Hepatocyte (in vitro differentiated cells): ENCODE data around the gene LEO1. TPM values are rescaled to one million over a fixed set of nuclear protein-coding genes. Genes with fewer than 3 reads are reported as not detected.

Experiments used
- DNase-seq: peaks from one replicate; pipeline ENCODE4 v3.0.0-alpha.2; 2016; ENCODE audit warnings: low spot score
- H2AFZ ChIP-seq: fragments of 200-600 bp; sonication (generic); 2 replicates; pipeline ENCODE4 v1.6.0; 2016; ENCODE audit warnings: antibody characterized with exemption, mild to moderate bottlenecking
- H3K27ac ChIP-seq: fragments of 200-600 bp; sonication (generic); 2 replicates; pipeline ENCODE4 v1.5.1; 2016; ENCODE audit warnings: mild to moderate bottlenecking
- H3K27me3 ChIP-seq: fragments of 200-600 bp; sonication (generic); 2 replicates; pipeline ENCODE4 v1.6.1; 2016
- H3K36me3 ChIP-seq: fragments of 200-600 bp; sonication (generic); replicated peaks from 2 replicates; pipeline ENCODE4 v1.5.1; 2016; ENCODE audit warnings: low read depth; ENCODE audit not compliant: insufficient read depth
- H3K4me1 ChIP-seq: fragments of 200-600 bp; sonication (generic); 2 replicates; pipeline ENCODE4 v1.5.1; 2016; ENCODE audit warnings: mild to moderate bottlenecking, moderate library complexity; ENCODE audit not compliant: insufficient read depth
- H3K4me2 ChIP-seq: fragments of 200-600 bp; sonication (generic); 2 replicates; pipeline ENCODE4 v1.6.0; 2016
- H3K4me3 ChIP-seq: fragments of 200-600 bp; sonication (generic); 2 replicates; pipeline ENCODE4 v1.5.1; 2016; ENCODE audit warnings: mild to moderate bottlenecking
- H3K79me2 ChIP-seq: fragments of 200-600 bp; sonication (generic); 2 replicates; pipeline ENCODE4 v1.6.0; 2017; ENCODE audit warnings: mild to moderate bottlenecking
- H3K9me2 ChIP-seq: fragments of 200-600 bp; sonication (generic); replicated peaks from 2 replicates; pipeline ENCODE4 v1.6.0; 2017; ENCODE audit warnings: mild to moderate bottlenecking; ENCODE audit not compliant: insufficient read depth
- H3K9me3 ChIP-seq: fragments of 200-600 bp; sonication (generic); 2 replicates; pipeline ENCODE4 v1.5.1; 2016; ENCODE audit warnings: low read depth, mild to moderate bottlenecking
- H4K20me1 ChIP-seq: fragments of 200-600 bp; sonication (generic); 2 replicates; pipeline ENCODE4 v1.6.0; 2016; ENCODE audit warnings: mild to moderate bottlenecking; ENCODE audit not compliant: insufficient read depth, poor library complexity, severe bottlenecking
- CTCF ChIP-seq: fragments of 200-600 bp; sonication (generic); IDR thresholded peaks from 2 replicates; pipeline ENCODE4 v1.5.1; 2016; ENCODE audit warnings: antibody characterized with exemption, mild to moderate bottlenecking; ENCODE audit not compliant: poor library complexity
- EZH2 ChIP-seq: fragments of 200-600 bp; sonication (generic); IDR thresholded peaks from 2 replicates; pipeline ENCODE4 v1.6.1; 2016; ENCODE audit warnings: antibody characterized with exemption, mild to moderate bottlenecking, borderline replicate concordance
- EZH2phosphoT487 ChIP-seq: fragments of 200-600 bp; sonication (generic); IDR thresholded peaks from one replicate; pipeline ENCODE4 v1.6.1; 2018; ENCODE audit warnings: antibody characterized with exemption, mild to moderate bottlenecking, low read depth, moderate library complexity; ENCODE audit not compliant: unreplicated experiment, severe bottlenecking
- WGBS: methylation state at CpG from one replicate; pipeline ENCODE4 v1.1.6; 2016; ENCODE audit warnings: low lambda C conversion rate; ENCODE audit errors: missing lambda C conversion rate; 5-methylcytosine and 5-hydroxymethylcytosine counted together
- polyA plus RNA-seq: library from polyadenylated mRNA; unstranded; fragments of >200 nt; fragmentation: Nextera tagmentation; extraction: Ambion mirVana; gene quantifications from 2 replicates; pipeline ENCODE4 v1.2.1, GENCODE V29; 2016
- total RNA-seq: library from RNA; depleted of rRNA; stranded (reverse); fragments of >200 nt; gene quantifications from 2 replicates; pipeline ENCODE4 v1.2.3, GENCODE V29; 2014

Gene LEO1
- total and polyA plus RNA-seq, 2 experiments from 2014 or later = 23.9 to 26.2 TPM

DNA sequence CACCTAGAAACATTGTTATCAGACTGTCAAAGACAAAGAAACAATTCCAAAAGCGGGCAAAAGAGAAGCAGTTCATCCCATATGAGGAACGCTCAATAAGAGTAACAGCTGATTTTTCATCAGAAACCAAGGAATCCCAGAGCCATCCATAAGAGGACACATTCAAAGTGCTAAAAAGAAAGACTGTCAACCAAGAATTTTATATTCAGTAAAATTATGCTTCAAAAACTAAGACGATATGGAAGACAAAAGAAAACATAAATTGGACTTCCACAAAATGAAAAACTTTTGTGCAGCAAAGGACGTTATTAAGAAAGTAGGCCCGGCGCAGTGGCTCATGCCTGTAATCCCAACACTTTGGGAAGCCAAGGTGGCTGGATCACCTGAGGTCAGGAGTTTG is 4.0 kb downstream of the LEO1 start:
- DNase-seq = no peak
- WGBS = 92% methylated on average over 6 of the region's 6 CpGs
- Histone ChIP-seq H3K4me1 (peaks cover 13% of the 10 kb centered on the region), H3K9me2 (no peaks in the 10 kb centered on the region), H3K36me3 (no peaks in the 10 kb centered on the region), H3K9me3 (no peaks in the 10 kb centered on the region), H3K4me2 (no peak overlapping the region), H4K20me1 (no peaks in the 10 kb centered on the region), H2AFZ (no peak overlapping the region), H3K4me3 (no peak overlapping the region), H3K79me2 (peaks cover 77% of the 10 kb centered on the region), H3K27ac (no peak overlapping the region), H3K27me3 (no peaks in the 10 kb centered on the region)
- no peak for TF ChIP-seq EZH2phosphoT487
- no peak for TF ChIP-seq EZH2
- TF ChIP-seq CTCF = no peak

GRCh38 chr15:51966192-51966591 is 5.4 kb downstream of the LEO1 start:
- Histone ChIP-seq H3K4me2 (no peak overlapping the region), H3K4me1 (peaks cover 9% of the 10 kb centered on the region), H4K20me1 (no peaks in the 10 kb centered on the region), H3K4me3 (no peak overlapping the region), H3K9me2 (no peaks in the 10 kb centered on the region), H2AFZ (no peak overlapping the region), H3K9me3 (no peaks in the 10 kb centered on the region), H3K27me3 (no peaks in the 10 kb centered on the region), H3K27ac (no peak overlapping the region), H3K36me3 (no peaks in the 10 kb centered on the region), H3K79me2 (peaks cover 72% of the 10 kb centered on the region)
- 96% methylated on average over 4 of the region's 4 CpGs for WGBS
- TF ChIP-seq EZH2phosphoT487 (no peak), CTCF (no peak), EZH2 (no peak)
- DNase-seq = no peak

DNA sequence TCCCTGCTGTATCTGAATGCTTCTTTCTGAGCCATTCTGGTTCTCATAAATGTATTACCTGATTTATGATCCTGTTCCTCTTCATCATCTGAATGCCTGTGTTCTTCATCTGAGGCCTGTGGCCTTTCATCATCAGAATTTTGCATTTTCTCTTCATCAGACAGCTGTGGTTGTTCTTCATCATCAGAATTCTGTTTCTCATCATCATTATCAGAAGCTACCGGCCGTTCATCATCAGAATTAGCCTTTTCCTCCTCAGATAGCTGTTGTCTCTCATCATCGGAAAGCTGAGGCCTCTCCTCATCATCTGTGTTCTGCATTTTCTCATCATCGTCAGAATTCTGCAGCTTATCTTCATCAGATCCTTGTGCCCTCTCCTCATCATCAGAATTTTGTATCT is 5.9 kb downstream of the LEO1 start:
- Histone ChIP-seq H4K20me1 (no peaks in the 10 kb centered on the region), H3K27me3 (no peaks in the 10 kb centered on the region), H2AFZ (no peak overlapping the region), H3K4me3 (no peak overlapping the region), H3K36me3 (no peaks in the 10 kb centered on the region), H3K79me2 (peaks cover 67% of the 10 kb centered on the region), H3K27ac (no peak overlapping the region), H3K4me1 (peaks cover 7% of the 10 kb centered on the region), H3K9me2 (no peaks in the 10 kb centered on the region), H3K9me3 (no peaks in the 10 kb centered on the region), H3K4me2 (no peak overlapping the region)
- TF ChIP-seq EZH2phosphoT487 (no peak), CTCF (no peak), EZH2 (no peak)
- no peak for DNase-seq
- 89% methylated on average over 4 of the region's 4 CpGs for WGBS

DNA sequence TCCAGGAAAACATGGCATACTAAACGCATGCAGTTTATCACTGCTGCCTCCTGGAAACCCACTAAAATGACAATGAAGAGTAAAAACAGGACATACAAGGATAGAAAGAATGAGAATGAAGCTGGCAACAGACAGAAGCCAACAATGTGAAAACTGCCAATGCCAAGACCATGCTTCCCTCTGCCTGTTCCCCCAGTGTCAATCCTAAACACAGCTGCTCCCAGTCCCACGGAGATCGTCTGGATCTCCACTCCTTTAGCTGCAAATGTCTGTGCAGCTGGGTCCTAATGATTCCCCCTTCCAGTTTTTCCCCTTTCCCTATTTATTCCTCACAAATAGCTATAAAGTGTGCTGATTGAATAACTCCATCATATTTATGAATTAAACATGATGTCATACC is 16.1 kb downstream of the LEO1 start:
- H3K9me2 ChIP-seq = no peaks in the 10 kb centered on the region
- TF ChIP-seq EZH2phosphoT487 (no peak), EZH2 (no peak), CTCF (no peak)
- no peak overlapping the region for H3K4me3 ChIP-seq
- no peak overlapping the region for H3K4me2 ChIP-seq
- no peaks in the 10 kb centered on the region for H3K27me3 ChIP-seq
- DNase-seq = no peak
- 100% methylated on average over 3 of the region's 3 CpGs for WGBS
- H2AFZ ChIP-seq = no peak overlapping the region
- no peaks in the 10 kb centered on the region for H3K9me3 ChIP-seq
- no peaks in the 10 kb centered on the region for H3K79me2 ChIP-seq
- H3K4me1 ChIP-seq = no peaks in the 10 kb centered on the region
- H4K20me1 ChIP-seq = no peaks in the 10 kb centered on the region
- no peaks in the 10 kb centered on the region for H3K36me3 ChIP-seq
- no peak overlapping the region for H3K27ac ChIP-seq
